Activated naive CD8-positive, alpha-beta T cell treated with anti-CD3 and anti-CD28 coated beads, Interleukin-2, amount 50 U/mL, for 24 hours (primary cell): ENCODE data around the gene PMEPA1.
A peak's percentile ranks its signal among the peaks of the same experiment; 100 is the strongest.

ENCODE experiments used
- ATAC-seq: fragments of 150-1000 bp; cut with Tn5 transposase; one replicate; pipeline ENCODE4 v1.10.0; 2021
- DNase-seq: peaks from one replicate; pipeline ENCODE4 v3.0.0; 2021
- H3K27ac Mint-ChIP-seq: one replicate; pipeline ENCODE4 v1.8.0; 2021; ENCODE audit warnings: mild to moderate bottlenecking, mixed read lengths
- H3K27me3 Mint-ChIP-seq: one replicate; pipeline ENCODE4 v1.8.0; 2021; ENCODE audit warnings: mixed read lengths
- H3K36me3 Mint-ChIP-seq: one replicate; pipeline ENCODE4 v1.8.0; 2021; ENCODE audit warnings: low read depth, mixed read lengths
- H3K4me1 Mint-ChIP-seq: one replicate; pipeline ENCODE4 v1.8.0; 2021; ENCODE audit warnings: mixed read lengths
- H3K4me3 Mint-ChIP-seq: one replicate; pipeline ENCODE4 v1.8.0; 2021; ENCODE audit warnings: mild to moderate bottlenecking, moderate library complexity, mixed read lengths
- H3K9me3 Mint-ChIP-seq: one replicate; pipeline ENCODE4 v1.8.0; 2021; ENCODE audit warnings: mixed read lengths

Gene PMEPA1

GRCh38 chr20:57663681-57664451 is 45.9 kb downstream of the PMEPA1 start:
- Mint-ChIP-seq H3K4me3 (no peak overlapping the region), H3K4me1 (peaks cover 5% of the 10 kb centered on the region), H3K9me3 (no peaks in the 10 kb centered on the region), H3K36me3 (no peaks in the 10 kb centered on the region), H3K27me3 (no peaks in the 10 kb centered on the region), H3K27ac (no peak overlapping the region)
- no peak for DNase-seq
- ATAC-seq, result no peak

- Mint-ChIP-seq H3K27me3 (no peaks in the 10 kb centered on the region), H3K9me3 (no peaks in the 10 kb centered on the region), H3K36me3 (no peaks in the 10 kb centered on the region), H3K4me1 (peaks cover 7% of the 10 kb centered on the region), H3K27ac (no peak overlapping the region), H3K4me3 (no peak overlapping the region)
- ATAC-seq (no peak), DNase-seq (no peak)
Measured at GRCh38 chr20:57663241-57663640, 46.6 kb downstream of the PMEPA1 start.

GRCh38 chr20:57662456-57663240 is 47.2 kb downstream of the PMEPA1 start:
- ATAC-seq (no peak), DNase-seq (no peak)
- no peaks in the 10 kb centered on the region for H3K36me3 Mint-ChIP-seq
- H3K4me1 Mint-ChIP-seq, result peaks cover 13% of the 10 kb centered on the region
- no peaks in the 10 kb centered on the region for H3K9me3 Mint-ChIP-seq
- no peaks in the 10 kb centered on the region for H3K27me3 Mint-ChIP-seq
- H3K27ac Mint-ChIP-seq, result no peak overlapping the region
- H3K4me3 Mint-ChIP-seq, result no peak overlapping the region

- no peaks in the 10 kb centered on the region for H3K9me3 Mint-ChIP-seq
- DNase-seq (no peak), ATAC-seq (no peak)
- H3K4me1 Mint-ChIP-seq, result peaks cover 20% of the 10 kb centered on the region
- H3K27me3 Mint-ChIP-seq, result no peaks in the 10 kb centered on the region
- H3K36me3 Mint-ChIP-seq, result no peaks in the 10 kb centered on the region
- H3K4me3 Mint-ChIP-seq, result no peak overlapping the region
- H3K27ac Mint-ChIP-seq, result no peak overlapping the region
Measured at GRCh38 chr20:57661746-57662455, 47.9 kb downstream of the PMEPA1 start.

GRCh38 chr20:57660922-57661745 is 48.7 kb downstream of the PMEPA1 start:
- DNase-seq (no peak), ATAC-seq (no peak)
- H3K4me3 Mint-ChIP-seq, result no peak overlapping the region
- H3K27ac Mint-ChIP-seq, result no peak overlapping the region
- no peaks in the 10 kb centered on the region for H3K9me3 Mint-ChIP-seq
- H3K4me1 Mint-ChIP-seq, result peaks cover 20% of the 10 kb centered on the region
- no peaks in the 10 kb centered on the region for H3K27me3 Mint-ChIP-seq
- H3K36me3 Mint-ChIP-seq, result no peaks in the 10 kb centered on the region

- no peaks in the 10 kb centered on the region for H3K36me3 Mint-ChIP-seq
- peaks cover 20% of the 10 kb centered on the region for H3K4me1 Mint-ChIP-seq
- DNase-seq (no peak), ATAC-seq (no peak)
- no peaks in the 10 kb centered on the region for H3K27me3 Mint-ChIP-seq
- no peaks in the 10 kb centered on the region for H3K9me3 Mint-ChIP-seq
- no peak overlapping the region for H3K27ac Mint-ChIP-seq
- H3K4me3 Mint-ChIP-seq, result no peak overlapping the region
Measured at GRCh38 chr20:57660181-57660921, 49.5 kb downstream of the PMEPA1 start.

GRCh38 chr20:57659517-57660180 is 50.2 kb downstream of the PMEPA1 start:
- DNase-seq (no peak), ATAC-seq (no peak)
- Mint-ChIP-seq H3K36me3 (no peaks in the 10 kb centered on the region), H3K27ac (no peak overlapping the region), H3K4me3 (no peak overlapping the region), H3K27me3 (no peaks in the 10 kb centered on the region), H3K4me1 (peaks cover 20% of the 10 kb centered on the region), H3K9me3 (no peaks in the 10 kb centered on the region)

GRCh38 chr20:57658833-57659516 is 50.8 kb downstream of the PMEPA1 start:
- H3K27me3 Mint-ChIP-seq, result no peaks in the 10 kb centered on the region
- H3K4me3 Mint-ChIP-seq, result no peak overlapping the region
- no peaks in the 10 kb centered on the region for H3K9me3 Mint-ChIP-seq
- peaks cover 24% of the 10 kb centered on the region for H3K4me1 Mint-ChIP-seq
- no peak for DNase-seq
- ATAC-seq, result no peak
- no peak overlapping the region for H3K27ac Mint-ChIP-seq
- no peaks in the 10 kb centered on the region for H3K36me3 Mint-ChIP-seq

GRCh38 chr20:57658447-57658832 is 51.4 kb downstream of the PMEPA1 start:
- Mint-ChIP-seq H3K4me3 (no peak overlapping the region), H3K27ac (no peak overlapping the region), H3K9me3 (no peaks in the 10 kb centered on the region), H3K36me3 (no peaks in the 10 kb centered on the region), H3K4me1 (peaks cover 24% of the 10 kb centered on the region), H3K27me3 (no peaks in the 10 kb centered on the region)
- no peak for DNase-seq
- ATAC-seq, result no peak

- no peaks in the 10 kb centered on the region for H3K36me3 Mint-ChIP-seq
- peak; percentile 44 for ATAC-seq
- DNase-seq, result peak; percentile 46
- H3K4me1 Mint-ChIP-seq, result peaks cover 24% of the 10 kb centered on the region
- H3K4me3 Mint-ChIP-seq, result no peak overlapping the region
- no peaks in the 10 kb centered on the region for H3K9me3 Mint-ChIP-seq
- H3K27me3 Mint-ChIP-seq, result no peaks in the 10 kb centered on the region
- H3K27ac Mint-ChIP-seq, result peak overlapping the region; percentile 71
Measured at GRCh38 chr20:57657535-57658446, 52.0 kb downstream of the PMEPA1 start.

- ATAC-seq, result no peak
- no peak overlapping the region for H3K27ac Mint-ChIP-seq
- no peak overlapping the region for H3K4me3 Mint-ChIP-seq
- H3K9me3 Mint-ChIP-seq, result no peaks in the 10 kb centered on the region
- no peak for DNase-seq
- H3K4me1 Mint-ChIP-seq, result peaks cover 24% of the 10 kb centered on the region
- H3K36me3 Mint-ChIP-seq, result no peaks in the 10 kb centered on the region
- no peaks in the 10 kb centered on the region for H3K27me3 Mint-ChIP-seq
Measured at GRCh38 chr20:57656821-57657534, 52.8 kb downstream of the PMEPA1 start.
